ENCODE results near the gene ILK.

DNA sequence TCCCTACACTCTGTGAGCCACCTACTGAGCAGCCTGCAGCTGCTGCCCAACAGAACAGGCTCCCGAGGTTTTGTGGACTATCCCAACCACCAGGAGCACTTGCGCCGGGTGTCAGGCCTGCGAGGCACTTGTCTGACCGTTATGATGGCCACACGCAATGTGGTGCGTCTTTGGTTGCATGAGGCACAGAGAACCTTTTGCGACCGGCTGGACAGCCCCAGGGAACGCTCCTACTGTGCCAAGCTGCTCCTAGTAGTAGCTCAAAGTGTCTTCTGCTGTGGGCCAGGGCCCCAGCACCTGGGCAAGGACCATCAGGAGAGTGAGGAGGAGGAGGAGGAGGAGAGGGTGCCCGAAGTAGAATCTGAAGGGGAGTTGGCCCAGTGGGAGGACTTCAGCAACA is 46.5 kb upstream of the ILK start:
- TF ChIP-seq, protein P1, sequence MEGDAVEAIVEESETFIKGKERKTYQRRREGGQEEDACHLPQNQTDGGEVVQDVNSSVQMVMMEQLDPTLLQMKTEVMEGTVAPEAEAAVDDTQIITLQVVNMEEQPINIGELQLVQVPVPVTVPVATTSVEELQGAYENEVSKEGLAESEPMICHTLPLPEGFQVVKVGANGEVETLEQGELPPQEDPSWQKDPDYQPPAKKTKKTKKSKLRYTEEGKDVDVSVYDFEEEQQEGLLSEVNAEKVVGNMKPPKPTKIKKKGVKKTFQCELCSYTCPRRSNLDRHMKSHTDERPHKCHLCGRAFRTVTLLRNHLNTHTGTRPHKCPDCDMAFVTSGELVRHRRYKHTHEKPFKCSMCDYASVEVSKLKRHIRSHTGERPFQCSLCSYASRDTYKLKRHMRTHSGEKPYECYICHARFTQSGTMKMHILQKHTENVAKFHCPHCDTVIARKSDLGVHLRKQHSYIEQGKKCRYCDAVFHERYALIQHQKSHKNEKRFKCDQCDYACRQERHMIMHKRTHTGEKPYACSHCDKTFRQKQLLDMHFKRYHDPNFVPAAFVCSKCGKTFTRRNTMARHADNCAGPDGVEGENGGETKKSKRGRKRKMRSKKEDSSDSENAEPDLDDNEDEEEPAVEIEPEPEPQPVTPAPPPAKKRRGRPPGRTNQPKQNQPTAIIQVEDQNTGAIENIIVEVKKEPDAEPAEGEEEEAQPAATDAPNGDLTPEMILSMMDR (conservative IDR thresholded peaks at IDR 0.05) = no peak
- no peak for TF ChIP-seq EZH2 (IDR thresholded peaks at IDR 0.05; ENCODE audit: low read depth)

Measured in PC-9 (cell line).